Duodenal mucosa (tissue), 2 donors: ENCODE measurements around the gene NTN1.

Experiments used
- H3K27ac ChIP-seq: one replicate; pipeline ENCODE4 v1.7.0; 2013; ENCODE audit warnings: low read depth, low read length
- H3K27me3 ChIP-seq, 2 donors: one replicate each; pipeline ENCODE4 v1.7.0; 2013; ENCODE audit warnings: low read length in 2 of 2, control low read depth in 1 of 2; ENCODE audit not compliant: insufficient read depth in 2 of 2, control insufficient read depth in 1 of 2
- H3K36me3 ChIP-seq, 2 donors: one replicate each; pipeline ENCODE4 v1.7.0; 2013; ENCODE audit warnings: low read length in 2 of 2, control low read depth in 1 of 2; ENCODE audit not compliant: insufficient read depth in 2 of 2, control insufficient read depth in 1 of 2
- H3K4me1 ChIP-seq, 2 donors: one replicate each; pipeline ENCODE4 v1.7.0; 2013; ENCODE audit warnings: low read length in 2 of 2, control low read depth in 1 of 2; ENCODE audit not compliant: insufficient read depth in 2 of 2, control insufficient read depth in 1 of 2
- H3K4me3 ChIP-seq, 2 donors: one replicate each; pipeline ENCODE4 v1.7.0; 2013; ENCODE audit warnings: low read length in 2 of 2, low read depth in 1 of 2
- H3K9ac ChIP-seq, 2 donors: one replicate each; pipeline ENCODE4 v1.7.0; 2013; ENCODE audit warnings: low read length in 2 of 2, low read depth in 1 of 2
- H3K9me3 ChIP-seq, 2 donors: one replicate each; pipeline ENCODE4 v1.7.0; 2013; ENCODE audit warnings: low read length in 2 of 2, control low read depth in 1 of 2; ENCODE audit not compliant: control insufficient read depth in 1 of 2

NTN1 gene

GRCh38 chr17:8991514-8992285, 29.6 kb upstream of the NTN1 start:
- H3K27me3 ChIP-seq: no peaks in the 10 kb centered on the region
- H3K27ac ChIP-seq: no peak overlapping the region
- H3K9me3 ChIP-seq: no peaks in the 10 kb centered on the region
- no peaks in the 10 kb centered on the region for H3K36me3 ChIP-seq
- no peaks in the 10 kb centered on the region for H3K4me1 ChIP-seq
- no peak overlapping the region for H3K4me3 ChIP-seq
- no peak overlapping the region for H3K9ac ChIP-seq

GRCh38 chr17:8994319-8994718, 27.0 kb upstream of the NTN1 start:
- no peak overlapping the region for H3K27ac ChIP-seq
- H3K4me1 ChIP-seq: no peaks in the 10 kb centered on the region
- H3K27me3 ChIP-seq: no peaks in the 10 kb centered on the region
- no peak overlapping the region for H3K4me3 ChIP-seq
- H3K9ac ChIP-seq: no peak overlapping the region
- H3K36me3 ChIP-seq: no peaks in the 10 kb centered on the region
- no peaks in the 10 kb centered on the region for H3K9me3 ChIP-seq

- Histone ChIP-seq H3K27ac (no peak overlapping the region), H3K27me3 (no peaks in the 10 kb centered on the region), H3K9me3 (no peaks in the 10 kb centered on the region), H3K4me3 (no peak overlapping the region), H3K36me3 (no peaks in the 10 kb centered on the region), H3K4me1 (no peaks in the 10 kb centered on the region), H3K9ac (no peak overlapping the region)
These were observed 25.6 kb upstream of the NTN1 start for GRCh38 chr17:8995711-8996110.

- Histone ChIP-seq H3K4me3 (no peak overlapping the region), H3K9ac (no peak overlapping the region), H3K9me3 (no peaks in the 10 kb centered on the region), H3K27me3 (peaks cover 6 to 8% of the 10 kb centered on the region in 2 donors), H3K27ac (no peak overlapping the region), H3K36me3 (no peaks in the 10 kb centered on the region), H3K4me1 (peaks cover 5 to 13% of the 10 kb centered on the region in 2 donors)
These were observed 23.2 kb upstream of the NTN1 start for GRCh38 chr17:8997994-8998628.

GRCh38 chr17:9001559-9001958, 19.8 kb upstream of the NTN1 start:
- H3K9ac ChIP-seq: no peak overlapping the region
- peaks cover 30% of the 10 kb centered on the region in 2 donors for H3K27me3 ChIP-seq
- H3K9me3 ChIP-seq: no peaks in the 10 kb centered on the region
- H3K27ac ChIP-seq: no peak overlapping the region
- no peak overlapping the region for H3K4me3 ChIP-seq
- peaks cover 13 to 15% of the 10 kb centered on the region in 2 donors for H3K4me1 ChIP-seq
- H3K36me3 ChIP-seq: no peaks in the 10 kb centered on the region

GRCh38 chr17:9002227-9002605, 19.1 kb upstream of the NTN1 start:
- H3K27me3 ChIP-seq: peaks cover 30 to 31% of the 10 kb centered on the region in 2 donors
- H3K9ac ChIP-seq: no peak overlapping the region
- no peaks in the 10 kb centered on the region for H3K9me3 ChIP-seq
- H3K27ac ChIP-seq: no peak overlapping the region
- peaks cover 13 to 15% of the 10 kb centered on the region in 2 donors for H3K4me1 ChIP-seq
- H3K36me3 ChIP-seq: no peaks in the 10 kb centered on the region
- H3K4me3 ChIP-seq: peak overlapping the region in 1 of 2 donors; percentile 54

GRCh38 chr17:9002606-9003354, 18.5 kb upstream of the NTN1 start:
- Histone ChIP-seq H3K27ac (no peak overlapping the region), H3K9me3 (no peaks in the 10 kb centered on the region), H3K27me3 (peaks cover 30 to 35% of the 10 kb centered on the region in 2 donors), H3K9ac (no peak overlapping the region), H3K4me3 (peak overlapping the region; percentile 29 to 54), H3K4me1 (peaks cover 13 to 15% of the 10 kb centered on the region in 2 donors), H3K36me3 (no peaks in the 10 kb centered on the region)

GRCh38 chr17:9003355-9004131, 17.8 kb upstream of the NTN1 start:
- no peak overlapping the region for H3K9ac ChIP-seq
- H3K27ac ChIP-seq: no peak overlapping the region
- H3K27me3 ChIP-seq: peaks cover 30 to 35% of the 10 kb centered on the region in 2 donors
- H3K4me1 ChIP-seq: peaks cover 13 to 15% of the 10 kb centered on the region in 2 donors
- peak overlapping the region; percentile 29 to 51 for H3K4me3 ChIP-seq
- H3K36me3 ChIP-seq: no peaks in the 10 kb centered on the region
- no peaks in the 10 kb centered on the region for H3K9me3 ChIP-seq

GRCh38 chr17:9004132-9004960, 17.0 kb upstream of the NTN1 start:
- no peaks in the 10 kb centered on the region for H3K9me3 ChIP-seq
- H3K4me3 ChIP-seq: peak overlapping the region; percentile 29 to 51
- peaks cover 30 to 39% of the 10 kb centered on the region in 2 donors for H3K27me3 ChIP-seq
- H3K27ac ChIP-seq: no peak overlapping the region
- H3K4me1 ChIP-seq: peaks cover 13 to 15% of the 10 kb centered on the region in 2 donors
- H3K9ac ChIP-seq: no peak overlapping the region
- H3K36me3 ChIP-seq: no peaks in the 10 kb centered on the region
